ENCODE data around the gene SMIM24.

GRCh38 chr19:3443840-3444694 lies 36.3 kb downstream of the SMIM24 start:
- TF ChIP-seq CTCF (IDR thresholded peaks at IDR 0.05; ENCODE audit: poor library complexity, severe bottlenecking) (peak; percentile 16), POLR2AphosphoS5 (IDR thresholded peaks at IDR 0.05) (no peak), TAF1 (IDR thresholded peaks at IDR 0.05; ENCODE audit: low read depth) (no peak), RAD21 (conservative IDR thresholded peaks at IDR 0.05) (no peak)
